Chondrocyte (in vitro differentiated cells): Measurements from ENCODE around the gene DNAJA3. TPM values are rescaled to one million over a fixed set of nuclear protein-coding genes. Genes with fewer than 3 reads are reported as not detected.

Source experiments
- DNase-seq: peaks from one replicate; pipeline ENCODE4 v3.0.0; 2021; ENCODE audit warnings: mixed read lengths, low spot score
- H3K27ac Mint-ChIP-seq: one replicate; pipeline ENCODE4 v1.8.0; 2021; ENCODE audit warnings: mild to moderate bottlenecking, moderate library complexity, mixed read lengths; ENCODE audit not compliant: unreplicated experiment
- H3K27me3 Mint-ChIP-seq: 2 replicates; pipeline ENCODE4 v1.8.0; 2021; ENCODE audit warnings: low read depth, mixed read lengths
- H3K36me3 Mint-ChIP-seq: 2 replicates; pipeline ENCODE4 v1.8.0; 2021; ENCODE audit warnings: low read depth, mixed read lengths
- H3K4me1 Mint-ChIP-seq: 2 replicates; pipeline ENCODE4 v1.8.0; 2021; ENCODE audit warnings: low read depth, mild to moderate bottlenecking, mixed read lengths
- H3K4me3 Mint-ChIP-seq: one replicate; pipeline ENCODE4 v1.8.0; 2021; ENCODE audit warnings: mild to moderate bottlenecking, moderate library complexity, mixed read lengths; ENCODE audit not compliant: unreplicated experiment
- H3K9me3 Mint-ChIP-seq: 2 replicates; pipeline ENCODE4 v1.8.0; 2021; ENCODE audit warnings: low read depth, mixed read lengths
- CTCF ChIP-seq: fragments of 200-600 bp; sonication (generic); IDR thresholded peaks from 2 replicates; pipeline ENCODE4 v1.5.0; 2021; ENCODE audit warnings: antibody characterized with exemption, mild to moderate bottlenecking, moderate library complexity
- total RNA-seq: library from RNA; stranded (reverse); gene quantifications from 3 replicates; pipeline ENCODE4 v1.2.1, GENCODE V29; 2021

The DNAJA3 gene
- total RNA-seq, 1 donor from 2014 or later = 27.8 TPM

GRCh38 chr16:4388271-4389021, 37.2 kb upstream of the DNAJA3 start:
- DNase-seq = no peak
- peak overlapping the region; percentile 94 for H3K27ac Mint-ChIP-seq
- no peaks in the 10 kb centered on the region for H3K9me3 Mint-ChIP-seq
- no peak for TF ChIP-seq CTCF
- no peaks in the 10 kb centered on the region for H3K27me3 Mint-ChIP-seq
- no peak overlapping the region for H3K4me3 Mint-ChIP-seq
- H3K36me3 Mint-ChIP-seq = no peaks in the 10 kb centered on the region
- peaks cover 80% of the 10 kb centered on the region for H3K4me1 Mint-ChIP-seq

- peak; percentile 65 for DNase-seq
- Mint-ChIP-seq H3K4me3 (no peak overlapping the region), H3K4me1 (peaks cover 75% of the 10 kb centered on the region), H3K27ac (peak overlapping the region; percentile 82), H3K27me3 (no peaks in the 10 kb centered on the region), H3K36me3 (no peaks in the 10 kb centered on the region), H3K9me3 (no peaks in the 10 kb centered on the region)
- TF ChIP-seq CTCF = no peak
Measured at GRCh38 chr16:4389051-4389955, 36.4 kb upstream of the DNAJA3 start.

GRCh38 chr16:4390266-4391260, 35.1 kb upstream of the DNAJA3 start:
- no peaks in the 10 kb centered on the region for H3K27me3 Mint-ChIP-seq
- H3K36me3 Mint-ChIP-seq = peaks cover under 1% of the 10 kb centered on the region
- H3K9me3 Mint-ChIP-seq = no peaks in the 10 kb centered on the region
- peak; percentile 46 for TF ChIP-seq CTCF
- peak overlapping the region; percentile 82 for H3K27ac Mint-ChIP-seq
- H3K4me3 Mint-ChIP-seq = no peak overlapping the region
- no peak for DNase-seq
- peaks cover 64% of the 10 kb centered on the region for H3K4me1 Mint-ChIP-seq

- Mint-ChIP-seq H3K4me3 (no peak overlapping the region), H3K36me3 (peaks cover 4% of the 10 kb centered on the region), H3K27ac (peak overlapping the region; percentile 70), H3K27me3 (no peaks in the 10 kb centered on the region), H3K9me3 (no peaks in the 10 kb centered on the region), H3K4me1 (peaks cover 51% of the 10 kb centered on the region)
- peak; percentile 83 for DNase-seq
- TF ChIP-seq CTCF = no peak
Measured at GRCh38 chr16:4391631-4392381, 33.9 kb upstream of the DNAJA3 start.
